Spleen (tissue), 11 donors: ENCODE data around the gene CYP3A4. TPM values are rescaled to one million over a fixed set of nuclear protein-coding genes. Genes with fewer than 3 reads are reported as not detected.

Experiments used
- DNase-seq: peaks from one replicate; pipeline ENCODE4 v3.0.0-alpha.2; 2020
- H3K27ac ChIP-seq, 8 donors: fragments of 200-600 bp; sonication (generic) in 7 of 8; 1 replicate in 4 of 8; 2 replicates in 4 of 8; pipeline versions ENCODE4 v1.5.0 to v1.8.0; 2016 to 2021; ENCODE audit warnings: inconsistent platforms in 4 of 8, mild to moderate bottlenecking in 4 of 8, moderate library complexity in 1 of 8
- H3K27me3 ChIP-seq, 7 donors: fragments of 200-600 bp; sonication (generic) in 6 of 7; replicated peaks in 1 of 7; 1 replicate in 4 of 7; 2 replicates in 3 of 7; pipeline versions ENCODE4 v1.5.0 to v1.8.0; 2016 to 2021; ENCODE audit warnings: inconsistent platforms in 3 of 7, mild to moderate bottlenecking in 1 of 7
- H3K36me3 ChIP-seq, 6 donors: fragments of 200-600 bp; sonication (generic) in 5 of 6; 1 replicate in 4 of 6; 2 replicates in 2 of 6; pipeline versions ENCODE4 v1.5.0 to v1.8.0; 2016 to 2021; ENCODE audit warnings: inconsistent platforms in 2 of 6
- H3K4me1 ChIP-seq, 6 donors: fragments of 200-600 bp; sonication (generic) in 5 of 6; 1 replicate in 3 of 6; 2 replicates in 3 of 6; pipeline versions ENCODE4 v1.5.0 to v1.8.0; 2016 to 2021; ENCODE audit warnings: inconsistent platforms in 3 of 6
- H3K4me3 ChIP-seq, 8 donors: fragments of 200-600 bp; sonication (generic) in 7 of 8; 1 replicate in 4 of 8; 2 replicates in 4 of 8; pipeline versions ENCODE4 v1.5.0 to v1.8.0; 2016 to 2021; ENCODE audit warnings: inconsistent platforms in 4 of 8, mild to moderate bottlenecking in 4 of 8, moderate library complexity in 2 of 8
- H3K9me3 ChIP-seq, 8 donors: fragments of 200-600 bp; sonication (generic) in 7 of 8; 1 replicate in 4 of 8; 2 replicates in 4 of 8; pipeline versions ENCODE4 v1.5.0 to v1.8.0; 2016 to 2021; ENCODE audit warnings: inconsistent platforms in 4 of 8
- CTCF ChIP-seq, 11 experiments: fragments of 200-600 bp in 7 of 11; fragments of 450-650 bp in 4 of 11; sonication (generic) in 4 of 11; IDR thresholded peaks in 8 of 11; conservative IDR thresholded peaks in 3 of 11; 1 replicate in 7 of 11; 2 replicates in 4 of 11; pipeline versions ENCODE4 v1.4.0 to v1.8.0; 2016 to 2021; ENCODE audit warnings: antibody characterized with exemption in 11 of 11, inconsistent platforms in 4 of 11, mild to moderate bottlenecking in 1 of 11
- POLR2A ChIP-seq, 3 donors: fragments of 450-650 bp; IDR thresholded peaks; one replicate each; pipeline ENCODE4 v1.5.1; 2017; ENCODE audit warnings: antibody characterized with exemption in 3 of 3, mild to moderate bottlenecking in 1 of 3
- POLR2AphosphoS5 ChIP-seq, 3 donors: sonication (generic); formaldehyde crosslinking; IDR thresholded peaks; one replicate each; pipeline ENCODE4 v1.5.1; 2017; ENCODE audit warnings: antibody characterized with exemption in 3 of 3
- WGBS, 5 donors: extraction: QIAGEN DNeasy Blood & Tissue Kit in 3 of 5; methylation state at CpG; one replicate each; pipeline versions ENCODE4 v1.1.5 to v1.1.7; 2013 to 2018; 5-methylcytosine and 5-hydroxymethylcytosine counted together
- intact Hi-C: fragments of 100-400 bp; cut with DNase I; formaldehyde crosslinking; loops from one replicate; pipeline ENCODE4 v1.15.0; 2023; ENCODE audit warnings: low total_unique reads
- polyA plus RNA-seq, 3 donors: library from polyadenylated mRNA; stranded (reverse); fragments of 200-250 nt; gene quantifications; one replicate each; pipeline ENCODE4 v1.2.1, GENCODE V29; 2013
- total RNA-seq, 7 donors: library from RNA; depleted of rRNA in 3 of 7; stranded (reverse); fragments of >200 nt in 3 of 7; fragmentation: NEBNext Ultra II Directional in 4 of 7; extraction: Animal tissue kit (Norgen Biotek cat#: 25700) in 4 of 7; gene quantifications; one replicate each; pipeline versions ENCODE4 v1.1.0 to v1.2.1, GENCODE V29; 2016 to 2021
- donor health status: healthy with polysubstance abuse.
- donor health status: DM: no; HTN: no; CAD: no; lungs with moderate emphysema.
- donor health status: DM: no; HTN: no; CAD: no.
- donor health status: Bipolar disorder and iron deficiency.
- donor health status: healthy.
- donor health status: DM: no; HTN: no; CAD: no.
- donor health status: DM: yes; HTN: yes; CAD: no.

Gene CYP3A4
- total and polyA plus RNA-seq, 10 donors = not detected

DNA sequence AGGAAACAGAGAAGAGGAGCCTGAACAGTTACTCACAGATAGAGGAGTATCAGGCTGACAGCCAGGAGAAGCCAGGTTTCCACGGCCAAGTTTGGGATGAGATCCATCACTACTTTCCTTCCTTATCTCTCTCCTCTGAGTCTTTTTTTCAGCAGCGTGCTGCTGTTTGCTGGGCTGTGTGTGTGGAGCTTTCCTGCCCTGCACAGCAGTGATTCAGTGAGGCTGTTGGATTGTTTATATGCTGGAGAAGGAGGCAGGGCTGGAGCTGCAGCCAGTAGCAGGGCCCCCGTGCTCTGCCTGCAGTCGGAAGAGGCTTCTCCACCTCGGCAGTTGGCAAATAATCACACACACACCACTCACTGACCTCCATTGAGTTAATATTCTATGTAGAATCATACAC lies 49.0 kb downstream of the CYP3A4 start, which contains the start of gene CYP3A7:
Gene CYP3A7 (minus strand): TSS at position 210 of the 400 bp plus-strand sequence. CDS start 103 bp downstream, at position 107.
- no peak within 1 kb of the TSS for H3K4me3 ChIP-seq
- peaks cover 0 to 9% (median 0%) of the 10 kb centered on the region in 6 donors for H3K36me3 ChIP-seq
- no peaks in the 10 kb centered on the region for H3K9me3 ChIP-seq
- H3K4me1 ChIP-seq = no peaks in the 10 kb centered on the region
- intact Hi-C loops = no loop called here
- no peak within 1 kb of the TSS for H3K27ac ChIP-seq
- DNase-seq = no peak
- H3K27me3 ChIP-seq = no peaks in the 10 kb centered on the region
- 76 to 88% (median 84%) methylated on average over 5 of the region's 5 CpGs for WGBS, 5 donors
- TF ChIP-seq CTCF (IDR thresholded peaks at IDR 0.05 in 8 of 11, conservative IDR thresholded peaks at IDR 0.05 in 3 of 11) (no peak), POLR2A (IDR thresholded peaks at IDR 0.05) (no peak), POLR2AphosphoS5 (IDR thresholded peaks at IDR 0.05) (no peak)

DNA sequence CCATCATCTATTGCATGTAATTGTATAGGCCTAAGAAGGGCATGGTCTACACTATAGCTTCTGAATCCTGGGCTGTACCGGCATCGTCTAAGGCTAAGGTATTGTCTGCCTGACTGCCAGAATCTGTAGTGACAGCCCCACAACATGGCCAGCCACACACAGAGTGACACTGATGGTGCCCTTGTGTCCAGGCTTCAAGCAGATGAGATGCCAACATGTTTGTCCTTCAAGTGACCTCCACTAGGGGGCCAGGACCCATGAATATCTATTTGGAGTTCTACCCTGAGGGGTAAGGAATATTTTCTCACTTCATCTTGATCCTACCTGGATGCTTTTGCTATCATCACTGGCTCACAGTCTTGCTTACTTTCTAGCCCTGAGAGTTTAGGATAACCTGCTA lies 50.5 kb downstream of the CYP3A4 start:
- 92 to 95% (median 94%) methylated on average over 2 of the region's 2 CpGs for WGBS, 5 donors
- no peak for DNase-seq
- Histone ChIP-seq H3K36me3 (peaks cover 0 to 9% (median 0%) of the 10 kb centered on the region in 6 donors), H3K9me3 (no peaks in the 10 kb centered on the region), H3K27me3 (no peaks in the 10 kb centered on the region), H3K4me3 (no peak overlapping the region), H3K4me1 (no peaks in the 10 kb centered on the region), H3K27ac (no peak overlapping the region)
- intact Hi-C loops = no loop called here
- TF ChIP-seq POLR2AphosphoS5 (IDR thresholded peaks at IDR 0.05) (no peak), POLR2A (IDR thresholded peaks at IDR 0.05) (no peak), CTCF (IDR thresholded peaks at IDR 0.05 in 8 of 11, conservative IDR thresholded peaks at IDR 0.05 in 3 of 11) (peak in 4 of 11 experiments; percentile 11 to 27 (median 22))

GRCh38 chr7:99733003-99733402 lies 51.0 kb downstream of the CYP3A4 start:
- no peak overlapping the region for H3K4me3 ChIP-seq
- no peaks in the 10 kb centered on the region for H3K4me1 ChIP-seq
- peaks cover 0 to 9% (median 0%) of the 10 kb centered on the region in 6 donors for H3K36me3 ChIP-seq
- intact Hi-C loops = no loop called here
- H3K27ac ChIP-seq = no peak overlapping the region
- TF ChIP-seq POLR2AphosphoS5 (IDR thresholded peaks at IDR 0.05) (no peak), CTCF (IDR thresholded peaks at IDR 0.05 in 8 of 11, conservative IDR thresholded peaks at IDR 0.05 in 3 of 11) (no peak), POLR2A (IDR thresholded peaks at IDR 0.05) (no peak)
- no peak for DNase-seq
- 75 to 92% (median 86%) methylated on average over 3 of the region's 3 CpGs for WGBS, 5 donors
- H3K9me3 ChIP-seq = no peaks in the 10 kb centered on the region
- no peaks in the 10 kb centered on the region for H3K27me3 ChIP-seq

DNA sequence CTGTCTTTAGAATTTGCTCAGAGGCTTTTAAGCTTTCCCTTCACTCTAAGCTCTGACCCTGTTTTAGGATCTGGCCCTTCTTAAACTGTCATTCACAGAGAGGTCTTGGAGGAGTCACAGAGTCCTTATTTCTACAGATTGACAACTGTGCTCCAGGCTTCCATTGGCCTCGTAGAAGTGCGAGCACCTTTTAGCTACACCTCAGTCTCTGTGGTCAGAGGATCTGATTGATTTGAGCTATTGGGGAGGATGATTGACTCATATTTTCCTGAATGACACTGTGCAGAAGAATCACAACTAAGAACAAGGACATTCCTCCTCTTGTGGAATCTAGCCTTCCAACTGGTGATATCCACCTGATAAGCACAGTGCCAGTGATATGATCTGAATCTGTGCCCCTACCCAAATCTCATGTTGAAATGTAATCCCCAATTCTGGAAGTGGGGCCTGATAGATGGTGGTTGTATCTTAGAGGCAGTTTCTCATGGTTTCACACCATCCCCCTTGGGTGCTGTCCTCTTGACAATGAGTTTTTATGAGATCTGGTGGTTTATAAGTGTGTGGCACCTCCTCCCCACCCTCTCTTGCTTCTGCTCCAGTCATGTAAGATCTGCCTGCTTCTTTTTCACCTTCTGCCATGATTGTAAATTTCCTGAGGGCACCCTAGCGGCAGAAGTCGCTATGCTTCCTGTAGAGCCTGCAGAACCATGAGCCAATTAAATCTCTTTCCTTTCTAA lies 52.2 kb downstream of the CYP3A4 start:
- Histone ChIP-seq H3K4me3 (no peak overlapping the region), H3K27ac (no peak overlapping the region), H3K9me3 (no peaks in the 10 kb centered on the region), H3K27me3 (no peaks in the 10 kb centered on the region), H3K36me3 (peaks cover 0 to 3% (median 0%) of the 10 kb centered on the region in 6 donors), H3K4me1 (no peaks in the 10 kb centered on the region)
- TF ChIP-seq CTCF (IDR thresholded peaks at IDR 0.05 in 8 of 11, conservative IDR thresholded peaks at IDR 0.05 in 3 of 11) = no peak
- no peak for TF ChIP-seq POLR2AphosphoS5 (IDR thresholded peaks at IDR 0.05)
- no peak for DNase-seq
- WGBS, 5 donors = 90 to 97% (median 93%) methylated on average over 4 of the region's 4 CpGs
- intact Hi-C loops = no loop called here
